Erythroblast (primary cell): ENCODE results near the gene SLC12A5.

Experiments
- DNase-seq, 2 experiments: peaks; one replicate each; lab custom pipeline; 2025; lab: John Stamatoyannopoulos, UW
- GATA1 ChIP-seq: IDR thresholded peaks from 2 replicates; pipeline ENCODE4 v1.6.1; 2011; ENCODE audit warnings: low read depth, mild to moderate bottlenecking, control low read depth, low read length, moderate library complexity
- POLR2A ChIP-seq: IDR thresholded peaks from 2 replicates; pipeline ENCODE4 v1.6.1; 2011; ENCODE audit warnings: mild to moderate bottlenecking, low read length

Gene SLC12A5

GRCh38 chr20:46047821-46048220 lies 18.8 kb downstream of the SLC12A5 start:
- no peak for DNase-seq
- TF ChIP-seq GATA1, result no peak
- no peak for TF ChIP-seq POLR2A

- DNase-seq, result no peak
- TF ChIP-seq POLR2A (no peak), GATA1 (no peak)
These were observed 20.2 kb downstream of the SLC12A5 start for GRCh38 chr20:46049190-46049589.

GRCh38 chr20:46049815-46050214 lies 20.8 kb downstream of the SLC12A5 start:
- TF ChIP-seq POLR2A (no peak), GATA1 (no peak)
- DNase-seq, result no peak

GRCh38 chr20:46050444-46050843 lies 21.4 kb downstream of the SLC12A5 start:
- no peak for TF ChIP-seq POLR2A
- no peak for TF ChIP-seq GATA1
- no peak for DNase-seq

GRCh38 chr20:46050885-46051284 lies 21.9 kb downstream of the SLC12A5 start:
- DNase-seq, result no peak
- no peak for TF ChIP-seq GATA1
- TF ChIP-seq POLR2A, result no peak

GRCh38 chr20:46051556-46052308 lies 22.7 kb downstream of the SLC12A5 start:
- no peak for DNase-seq
- TF ChIP-seq POLR2A (no peak), GATA1 (no peak)

DNA sequence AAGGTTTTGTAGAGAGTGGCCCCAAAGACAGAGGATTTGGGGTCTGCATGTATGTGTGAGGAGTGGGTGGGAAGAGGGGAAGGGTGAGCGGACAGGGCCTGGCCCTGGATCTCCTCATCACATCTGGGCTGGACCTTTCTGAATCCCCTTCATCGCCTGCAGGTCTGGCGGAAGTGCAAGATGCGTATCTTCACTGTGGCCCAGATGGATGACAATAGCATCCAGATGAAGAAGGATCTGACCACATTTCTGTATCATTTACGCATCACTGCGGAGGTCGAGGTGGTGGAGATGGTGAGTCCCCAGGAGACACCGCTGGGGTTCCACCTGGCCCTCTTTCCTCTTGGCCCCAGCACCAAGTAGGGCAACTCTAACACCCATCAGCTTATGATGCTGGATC lies 24.4 kb downstream of the SLC12A5 start:
- DNase-seq, result no peak
- TF ChIP-seq POLR2A, result no peak
- TF ChIP-seq GATA1, result no peak

DNA sequence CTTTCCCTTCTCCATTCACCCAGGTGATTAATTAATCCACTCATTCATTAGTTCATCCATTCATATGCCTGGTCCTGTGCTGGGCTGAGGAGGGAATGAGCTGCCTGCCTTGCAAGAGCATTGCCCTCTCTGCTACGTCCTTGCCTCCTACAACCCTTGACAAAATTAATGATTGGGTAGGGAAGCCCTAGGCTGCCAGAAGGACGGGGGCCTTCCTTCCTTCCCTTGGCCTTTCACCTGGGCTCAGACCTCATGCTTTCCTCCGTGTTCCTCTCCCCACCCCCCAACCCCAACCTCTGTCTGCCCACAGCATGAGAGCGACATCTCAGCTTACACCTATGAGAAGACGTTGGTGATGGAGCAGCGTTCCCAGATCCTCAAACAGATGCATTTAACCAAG lies 25.6 kb downstream of the SLC12A5 start:
- TF ChIP-seq POLR2A (no peak), GATA1 (no peak)
- no peak for DNase-seq

- DNase-seq, result no peak
- no peak for TF ChIP-seq POLR2A
- TF ChIP-seq GATA1, result no peak
These were observed 26.3 kb downstream of the SLC12A5 start for GRCh38 chr20:46055269-46055668.

GRCh38 chr20:46056027-46056833 lies 27.2 kb downstream of the SLC12A5 start:
- no peak for TF ChIP-seq POLR2A
- TF ChIP-seq GATA1, result no peak
- DNase-seq, result no peak

- DNase-seq, result peak; percentile 19 to 37
- TF ChIP-seq POLR2A, result no peak
- no peak for TF ChIP-seq GATA1
These were observed 28.2 kb downstream of the SLC12A5 start for GRCh38 chr20:46056970-46057855.

DNA sequence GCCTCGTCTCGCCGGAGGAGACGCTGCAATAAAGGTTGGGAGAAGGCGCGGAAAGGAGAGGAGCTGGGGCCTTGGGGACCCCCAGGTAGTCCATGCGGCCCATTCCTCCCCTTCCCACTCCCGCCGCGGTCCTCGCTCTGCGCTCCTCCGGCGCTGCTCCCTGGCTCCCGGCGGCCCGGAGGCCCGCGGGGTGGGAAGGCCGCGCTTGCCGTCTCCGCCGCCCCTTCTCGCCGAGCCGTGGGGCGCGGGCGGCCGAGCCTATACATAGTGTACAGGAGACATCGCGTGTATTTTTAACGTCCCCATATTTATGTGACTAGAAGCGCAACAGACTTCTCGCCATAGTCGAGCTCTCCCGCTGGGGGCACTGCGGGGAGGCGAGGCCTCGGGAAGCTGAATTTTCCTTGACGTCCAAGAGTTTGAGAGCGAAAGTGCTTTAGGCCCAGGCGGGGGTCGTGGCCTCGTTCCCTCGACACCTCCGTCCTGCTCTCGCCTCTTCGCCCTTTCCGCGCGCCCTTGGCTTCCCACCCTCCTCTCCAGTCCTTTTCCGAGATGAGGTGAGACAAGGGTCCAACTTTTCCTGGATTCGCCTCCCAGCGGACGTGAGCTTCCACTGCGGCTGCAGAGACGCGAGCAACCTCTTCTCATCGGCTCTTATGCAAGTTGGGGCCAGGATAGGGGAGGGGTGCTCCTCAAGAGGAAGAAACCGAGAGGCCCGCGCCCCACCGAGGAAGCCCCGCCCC lies 29.0 kb downstream of the SLC12A5 start:
- TF ChIP-seq POLR2A, result no peak
- no peak for TF ChIP-seq GATA1

More for the DNA sequence above, 29.0 kb downstream of the SLC12A5 start:
- DNase-seq, result peak; percentile 38 to 43
